Smooth muscle cell (in vitro differentiated cells): ENCODE data around the gene PRKACA. TPM values are rescaled to one million over a fixed set of nuclear protein-coding genes. Genes with fewer than 3 reads are reported as not detected.

ENCODE experiments used
- DNase-seq: peaks from one replicate; lab custom pipeline; 2025; ENCODE audit not compliant: unreplicated experiment; lab: John Stamatoyannopoulos, UW
- H2AFZ ChIP-seq: fragments of 200-600 bp; sonication (generic); 2 replicates; pipeline ENCODE4 v1.6.0; 2016; ENCODE audit warnings: antibody characterized with exemption, low read depth, mild to moderate bottlenecking
- H3F3A ChIP-seq: fragments of 200-600 bp; sonication (generic); 2 replicates; pipeline ENCODE4 v1.6.0; 2017; ENCODE audit warnings: antibody characterized with exemption, low read depth
- H3K27ac ChIP-seq: fragments of 200-600 bp; sonication (generic); 2 replicates; pipeline ENCODE4 v1.5.1; 2016; ENCODE audit warnings: low read depth, mild to moderate bottlenecking
- H3K27me3 ChIP-seq: fragments of 200-600 bp; sonication (generic); 2 replicates; pipeline ENCODE4 v1.6.1; 2016; ENCODE audit warnings: low read depth, mild to moderate bottlenecking
- H3K36me3 ChIP-seq: fragments of 200-600 bp; sonication (generic); 2 replicates; pipeline ENCODE4 v1.5.1; 2016; ENCODE audit warnings: low read depth
- H3K4me1 ChIP-seq: fragments of 200-600 bp; sonication (generic); 2 replicates; pipeline ENCODE4 v1.5.1; 2016; ENCODE audit warnings: low read depth
- H3K4me2 ChIP-seq: fragments of 200-600 bp; sonication (generic); 2 replicates; pipeline ENCODE4 v1.6.0; 2016; ENCODE audit warnings: mild to moderate bottlenecking
- H3K4me3 ChIP-seq: fragments of 200-600 bp; sonication (generic); 2 replicates; pipeline ENCODE4 v1.5.1; 2016; ENCODE audit warnings: mild to moderate bottlenecking
- H3K79me2 ChIP-seq: fragments of 200-600 bp; sonication (generic); 2 replicates; pipeline ENCODE4 v1.6.0; 2016; ENCODE audit warnings: low read depth, mild to moderate bottlenecking
- H3K9ac ChIP-seq: fragments of 200-600 bp; sonication (generic); 2 replicates; pipeline ENCODE4 v1.6.0; 2016; ENCODE audit warnings: low read depth
- H3K9me3 ChIP-seq: fragments of 200-600 bp; sonication (generic); replicated peaks from 2 replicates; pipeline ENCODE4 v1.5.1; 2016; ENCODE audit warnings: low read depth
- H4K20me1 ChIP-seq: fragments of 200-600 bp; sonication (generic); 2 replicates; pipeline ENCODE4 v1.6.0; 2016; ENCODE audit warnings: low read depth
- WGBS: methylation state at CpG from one replicate; pipeline ENCODE4 v1.1.7; 2016; ENCODE audit warnings: low lambda C conversion rate; 5-methylcytosine and 5-hydroxymethylcytosine counted together
- polyA plus RNA-seq: library from polyadenylated mRNA; unstranded; fragments of >200 nt; fragmentation: Nextera tagmentation; extraction: Ambion mirVana; gene quantifications from 2 replicates; pipeline ENCODE4 v1.2.1, GENCODE V29; 2016
- total RNA-seq: library from RNA; depleted of rRNA; stranded (reverse); fragments of >200 nt; gene quantifications from 2 replicates; pipeline ENCODE4 v1.2.3, GENCODE V29; 2014
- TF ChIP-seq, protein P1 (sequence below): fragments of 200-600 bp; sonication (generic); IDR thresholded peaks from 2 replicates; pipeline ENCODE4 v1.5.1; 2017; ENCODE audit warnings: borderline replicate concordance, mild to moderate bottlenecking, antibody characterized with exemption; ENCODE audit not compliant: insufficient read depth, poor library complexity, severe bottlenecking

PRKACA gene
- total and polyA plus RNA-seq, 2 experiments from 2014 or later: 11.1 to 30.3 TPM

DNA sequence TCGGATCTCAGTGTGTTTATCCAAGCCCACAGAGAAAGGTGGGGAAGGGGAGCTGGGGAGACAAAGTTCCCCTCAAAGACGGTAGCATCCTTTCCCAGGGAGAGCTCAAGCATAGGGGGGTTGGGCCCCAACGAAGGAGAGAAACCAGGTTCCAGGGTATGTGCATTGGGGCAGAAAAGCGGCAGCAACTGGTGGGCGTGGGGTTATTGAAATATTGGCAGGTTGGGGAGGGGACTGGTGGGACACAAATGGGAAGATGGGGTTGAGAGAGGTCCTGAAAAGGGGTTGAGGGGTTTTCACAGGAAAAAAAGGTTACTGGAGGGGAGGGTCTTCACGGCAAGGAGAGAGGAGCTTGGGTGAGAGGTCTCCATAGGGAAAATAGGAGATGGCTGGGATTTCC is 17.8 kb upstream of the PRKACA start:
- TF ChIP-seq, protein P1, sequence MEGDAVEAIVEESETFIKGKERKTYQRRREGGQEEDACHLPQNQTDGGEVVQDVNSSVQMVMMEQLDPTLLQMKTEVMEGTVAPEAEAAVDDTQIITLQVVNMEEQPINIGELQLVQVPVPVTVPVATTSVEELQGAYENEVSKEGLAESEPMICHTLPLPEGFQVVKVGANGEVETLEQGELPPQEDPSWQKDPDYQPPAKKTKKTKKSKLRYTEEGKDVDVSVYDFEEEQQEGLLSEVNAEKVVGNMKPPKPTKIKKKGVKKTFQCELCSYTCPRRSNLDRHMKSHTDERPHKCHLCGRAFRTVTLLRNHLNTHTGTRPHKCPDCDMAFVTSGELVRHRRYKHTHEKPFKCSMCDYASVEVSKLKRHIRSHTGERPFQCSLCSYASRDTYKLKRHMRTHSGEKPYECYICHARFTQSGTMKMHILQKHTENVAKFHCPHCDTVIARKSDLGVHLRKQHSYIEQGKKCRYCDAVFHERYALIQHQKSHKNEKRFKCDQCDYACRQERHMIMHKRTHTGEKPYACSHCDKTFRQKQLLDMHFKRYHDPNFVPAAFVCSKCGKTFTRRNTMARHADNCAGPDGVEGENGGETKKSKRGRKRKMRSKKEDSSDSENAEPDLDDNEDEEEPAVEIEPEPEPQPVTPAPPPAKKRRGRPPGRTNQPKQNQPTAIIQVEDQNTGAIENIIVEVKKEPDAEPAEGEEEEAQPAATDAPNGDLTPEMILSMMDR: no peak
- H3K27ac ChIP-seq: no peak overlapping the region
- peaks cover 5% of the 10 kb centered on the region for H4K20me1 ChIP-seq
- peaks cover 11% of the 10 kb centered on the region for H3K79me2 ChIP-seq
- peak overlapping the region; percentile 60 for H3K4me3 ChIP-seq
- peaks cover 4% of the 10 kb centered on the region for H3F3A ChIP-seq
- H2AFZ ChIP-seq: no peak overlapping the region
- no peaks in the 10 kb centered on the region for H3K27me3 ChIP-seq
- no peaks in the 10 kb centered on the region for H3K9me3 ChIP-seq
- H3K9ac ChIP-seq: no peak overlapping the region
- WGBS: 73% methylated on average over 6 of the region's 6 CpGs
- H3K36me3 ChIP-seq: no peaks in the 10 kb centered on the region
- peak overlapping the region; percentile 94 for H3K4me2 ChIP-seq
- peaks cover 26% of the 10 kb centered on the region for H3K4me1 ChIP-seq
- no peak for DNase-seq

DNA sequence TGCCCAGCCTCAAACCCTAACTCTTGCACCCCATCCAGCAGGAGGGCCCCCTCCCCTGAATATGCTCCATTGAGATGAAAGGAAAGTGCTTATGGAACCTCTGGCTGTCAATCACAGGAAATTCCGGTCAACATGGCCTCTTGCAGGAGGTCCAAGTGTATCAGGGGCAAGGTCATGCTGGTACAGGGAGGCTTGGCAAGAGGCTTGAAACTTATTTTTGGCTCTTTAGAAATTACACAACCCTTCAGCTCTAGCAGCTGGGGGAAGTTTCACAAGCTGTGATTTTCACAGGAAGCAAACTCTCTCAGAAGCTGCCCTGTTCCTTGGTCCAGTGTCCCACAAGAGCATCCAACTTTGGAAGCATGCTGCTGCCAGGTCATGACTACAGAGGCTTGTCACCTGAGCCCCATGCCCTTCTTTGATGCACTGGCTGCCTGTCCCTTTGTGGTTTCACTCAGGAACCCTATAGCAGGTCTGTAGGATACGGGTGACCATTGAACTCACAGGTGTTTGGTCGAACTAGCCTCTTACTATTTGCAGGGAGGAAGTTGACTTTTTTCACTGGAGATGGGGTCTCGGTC is 10.5 kb upstream of the PRKACA start:
- H3K4me1 ChIP-seq: no peaks in the 10 kb centered on the region
- no peak overlapping the region for H2AFZ ChIP-seq
- TF ChIP-seq, protein P1: no peak
- H3K27ac ChIP-seq: no peak overlapping the region
- WGBS: 96% methylated on average over 4 of the region's 4 CpGs
- H3K4me3 ChIP-seq: no peak overlapping the region
- H3F3A ChIP-seq: no peaks in the 10 kb centered on the region
- H3K27me3 ChIP-seq: no peaks in the 10 kb centered on the region
- no peak overlapping the region for H3K4me2 ChIP-seq
- H3K36me3 ChIP-seq: no peaks in the 10 kb centered on the region
- H3K9me3 ChIP-seq: no peaks in the 10 kb centered on the region
- DNase-seq: no peak
- no peaks in the 10 kb centered on the region for H4K20me1 ChIP-seq
- no peak overlapping the region for H3K9ac ChIP-seq
- H3K79me2 ChIP-seq: no peaks in the 10 kb centered on the region

DNA sequence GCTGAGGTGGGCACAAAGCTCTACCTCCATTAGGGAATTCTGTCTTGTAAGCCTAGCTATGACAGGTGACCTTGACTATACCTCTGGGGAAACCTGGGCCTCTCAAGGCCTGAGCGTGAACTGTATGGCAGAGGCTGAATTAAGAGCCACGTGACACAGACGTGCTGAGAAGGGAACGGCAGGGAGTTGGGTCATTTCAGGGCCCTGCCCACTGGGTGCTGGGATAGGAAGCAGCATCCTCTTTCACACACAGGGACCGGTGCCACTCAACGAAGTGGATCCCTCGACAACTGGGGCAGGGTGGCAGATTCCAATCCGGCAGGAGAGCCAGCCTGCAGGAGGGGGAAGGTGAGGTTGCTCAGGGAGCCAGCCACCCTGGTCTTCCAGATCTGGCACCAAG is 9.6 kb upstream of the PRKACA start:
- TF ChIP-seq, protein P1: no peak
- WGBS: 97% methylated on average over 8 of the region's 8 CpGs
- H3K27me3 ChIP-seq: no peaks in the 10 kb centered on the region
- H3K79me2 ChIP-seq: no peaks in the 10 kb centered on the region
- H3K4me3 ChIP-seq: no peak overlapping the region
- no peak for DNase-seq
- H2AFZ ChIP-seq: no peak overlapping the region
- H3K9me3 ChIP-seq: no peaks in the 10 kb centered on the region
- H3K27ac ChIP-seq: no peak overlapping the region
- H3F3A ChIP-seq: no peaks in the 10 kb centered on the region
- no peak overlapping the region for H3K4me2 ChIP-seq
- no peak overlapping the region for H3K9ac ChIP-seq
- no peaks in the 10 kb centered on the region for H3K4me1 ChIP-seq
- no peaks in the 10 kb centered on the region for H4K20me1 ChIP-seq
- no peaks in the 10 kb centered on the region for H3K36me3 ChIP-seq

DNA sequence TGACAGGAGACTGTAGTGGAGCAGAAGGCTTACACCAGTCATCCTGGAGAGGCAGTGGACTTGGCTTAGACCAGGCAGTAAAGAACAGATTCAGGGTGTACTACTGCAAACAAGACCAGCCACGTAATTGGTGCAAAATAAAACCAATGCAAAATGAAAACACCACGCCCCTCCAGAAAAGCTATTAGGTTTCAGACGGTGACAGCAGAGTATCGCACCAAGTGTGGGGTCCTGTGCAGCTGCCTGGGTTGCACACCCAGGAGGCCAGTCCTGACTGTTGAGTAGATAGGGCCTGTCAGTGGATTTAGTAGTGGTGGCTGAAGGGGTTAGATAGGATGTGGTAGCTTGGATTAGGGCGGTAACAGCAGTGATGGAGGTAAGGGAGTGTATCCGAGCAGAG is 5.4 kb upstream of the PRKACA start:
- Histone ChIP-seq H3K27ac (no peak overlapping the region), H3K4me3 (no peak overlapping the region), H3K27me3 (no peaks in the 10 kb centered on the region), H3K4me1 (peaks cover 10% of the 10 kb centered on the region), H2AFZ (no peak overlapping the region), H3K79me2 (no peaks in the 10 kb centered on the region), H4K20me1 (no peaks in the 10 kb centered on the region), H3K4me2 (no peak overlapping the region), H3F3A (peaks cover 11% of the 10 kb centered on the region), H3K36me3 (no peaks in the 10 kb centered on the region), H3K9me3 (no peaks in the 10 kb centered on the region), H3K9ac (no peak overlapping the region)
- TF ChIP-seq, protein P1: no peak
- no peak for DNase-seq
- 96% methylated on average over 6 of the region's 6 CpGs for WGBS
